ENCODE results near the gene MTIF2.
"Not testable (repeated sequence)": the region's sequence is repeated elsewhere in the genome, so short reads cannot be mapped to it uniquely, and the experiment has no call there.

MTIF2 gene

GRCh38 chr2:55268907-55269644 is at the start of gene MTIF2:
Gene MTIF2 (minus strand): TSS chr2:55269231. CDS start chr2:55263858, 5,373 bp downstream.
- peak; percentile 76 for DNase-seq

- no peak for DNase-seq
These were observed 46.0 kb upstream of the MTIF2 start for GRCh38 chr2:55314985-55315384.

- no peak for DNase-seq
These were observed 42.4 kb upstream of the MTIF2 start for GRCh38 chr2:55311444-55311870.

GRCh38 chr2:55309446-55309845 is 40.4 kb upstream of the MTIF2 start:
- no peak for DNase-seq

- no peak for DNase-seq
These were observed 33.2 kb upstream of the MTIF2 start for GRCh38 chr2:55302241-55302640.

GRCh38 chr2:55301277-55301676 is 32.2 kb upstream of the MTIF2 start:
- DNase-seq: no peak

GRCh38 chr2:55296393-55296792 is 27.4 kb upstream of the MTIF2 start:
- no peak for DNase-seq

- DNase-seq: no peak
These were observed 14.1 kb upstream of the MTIF2 start for GRCh38 chr2:55283083-55283482.

GRCh38 chr2:55282110-55282917 is 13.3 kb upstream of the MTIF2 start:
- peak; percentile 80 for DNase-seq

- DNase-seq: not testable (repeated sequence)
These were observed 12.0 kb upstream of the MTIF2 start for GRCh38 chr2:55280851-55281546.

GRCh38 chr2:55279859-55280424 is 10.9 kb upstream of the MTIF2 start:
- DNase-seq: not testable (repeated sequence)

- not testable (repeated sequence) for DNase-seq
These were observed 10.3 kb upstream of the MTIF2 start for GRCh38 chr2:55279214-55279835.

- DNase-seq: no peak
These were observed 8.3 kb upstream of the MTIF2 start for GRCh38 chr2:55277310-55277709.

GRCh38 chr2:55274346-55274745 is 5.3 kb upstream of the MTIF2 start:
- not testable (repeated sequence) for DNase-seq

GRCh38 chr2:55269645-55269990 is 587 bp upstream of the MTIF2 start:
- DNase-seq: no peak

GRCh38 chr2:55268288-55268906 is 634 bp downstream of the MTIF2 start:
- no peak for DNase-seq

GRCh38 chr2:55259586-55259985 is 9.4 kb downstream of the MTIF2 start:
- not testable (repeated sequence) for DNase-seq

GRCh38 chr2:55252832-55253231 is 16.2 kb downstream of the MTIF2 start:
- no peak for DNase-seq

GRCh38 chr2:55247025-55247424 is 22.0 kb downstream of the MTIF2 start:
- DNase-seq: no peak

- DNase-seq: no peak
These were observed 23.6 kb downstream of the MTIF2 start for GRCh38 chr2:55245411-55245810.

GRCh38 chr2:55242617-55243016 is 26.4 kb downstream of the MTIF2 start:
- no peak for DNase-seq

GRCh38 chr2:55241582-55241981 is 27.4 kb downstream of the MTIF2 start:
- DNase-seq: not testable (repeated sequence)

All from activated CD4-positive, alpha-beta T cell treated with anti-CD3 and anti-CD28 coated beads for 1 hour (primary cell).